ENCODE measurements around the gene ITCH.

- no peak for TF ChIP-seq EZH2phosphoT487 (IDR thresholded peaks at IDR 0.05; ENCODE audit: insufficient read depth, low read depth)
- TF ChIP-seq EZH2 (IDR thresholded peaks at IDR 0.05; ENCODE audit: insufficient read depth, poor library complexity, severe bottlenecking) = no peak
Observed at GRCh38 chr20:34421766-34422466, 58.8 kb downstream of the ITCH start.
